ENCODE results near the gene GRHL1. TPM values are rescaled to one million over a fixed set of nuclear protein-coding genes. Genes with fewer than 3 reads are reported as not detected.

Gene GRHL1
- polyA plus RNA-seq, 1 of the 3 experiments (the other 2 are of a cell fraction) = 1.0 TPM

GRCh38 chr2:9990736-9991135, 39.2 kb downstream of the GRHL1 start:
- Histone ChIP-seq H3K27me3 (ENCODE audit: insufficient read depth) (no peaks in the 10 kb centered on the region), H3K4me1 (ENCODE audit: control insufficient read depth in 1 of 2, insufficient read depth in 2 of 2, low read depth in 1 of 2, low read length in 1 of 2) (peaks cover 13 to 27% of the 10 kb centered on the region in 2 experiments; a peak in 2 of 4 replicates), H3K4me2 (no peak overlapping the region), H3K4me3 (ENCODE audit: low read depth in 2 of 2, low read length in 1 of 2) (no peak overlapping the region), H3K9me3 (no peaks in the 10 kb centered on the region), H3K27ac (ENCODE audit: low read depth in 2 of 2, low read length in 1 of 2) (no peak overlapping the region), H4K20me1 (ENCODE audit: insufficient read depth) (no peaks in the 10 kb centered on the region), H3K36me3 (replicated peaks in 1 of 2; ENCODE audit: control insufficient read depth in 1 of 2, insufficient read depth in 2 of 2, low read length in 1 of 2) (peaks cover 0 to 3% of the 10 kb centered on the region in 2 experiments), H3F3A (replicated peaks; ENCODE audit: insufficient read depth) (peaks cover 1% of the 10 kb centered on the region), H3K9ac (no peak overlapping the region), H2AFZ (ENCODE audit: low read depth) (no peak overlapping the region), H3K9me2 (no peaks in the 10 kb centered on the region), H3K79me2 (ENCODE audit: insufficient read depth) (no peaks in the 10 kb centered on the region)
- POLR2A ChIA-PET = no interaction called here
- no peak for TF ChIP-seq EZH2phosphoT487 (IDR thresholded peaks at IDR 0.05; ENCODE audit: borderline replicate concordance, low read depth)
- TF ChIP-seq REST (IDR thresholded peaks at IDR 0.05; ENCODE audit: low read depth, low read length) = no peak
- TF ChIP-seq CHD2 (IDR thresholded peaks at IDR 0.05; ENCODE audit: low read length, partially characterized antibody) = no peak
- no peak for TF ChIP-seq RAD21 (IDR thresholded peaks at IDR 0.05; ENCODE audit: low read length)
- no peak for TF ChIP-seq FOSL2 (IDR thresholded peaks at IDR 0.05; ENCODE audit: borderline replicate concordance, low read depth)
- TF ChIP-seq POLR2AphosphoS5 (IDR thresholded peaks at IDR 0.05; ENCODE audit: low read depth, low read length) = no peak
- TF ChIP-seq SMC3 (IDR thresholded peaks at IDR 0.05; ENCODE audit: low read depth, low read length) = no peak
- TF ChIP-seq MEF2A (IDR thresholded peaks at IDR 0.05; ENCODE audit: borderline replicate concordance, low read depth) = no peak
- DNase-seq = no peak
- CTCF ChIA-PET = interaction anchor here (0.9 to 10.8 kb wide), 5 partner anchors 8 to 176 kb away, joined by 3 to 357 read pairs (median 18); partner anchors contain the start of gene KLF11
- 85% methylated on average over 6 of the region's 6 CpGs for WGBS (ENCODE audit: low lambda C conversion rate)

GRCh38 chr2:9991221-9991620, 39.7 kb downstream of the GRHL1 start:
- Histone ChIP-seq H3K9ac (no peak overlapping the region), H3K9me3 (no peaks in the 10 kb centered on the region), H3K27ac (ENCODE audit: low read depth in 2 of 2, low read length in 1 of 2) (no peak overlapping the region), H2AFZ (ENCODE audit: low read depth) (no peak overlapping the region), H3K9me2 (no peaks in the 10 kb centered on the region), H3K79me2 (ENCODE audit: insufficient read depth) (no peaks in the 10 kb centered on the region), H3K4me3 (ENCODE audit: low read depth in 2 of 2, low read length in 1 of 2) (no peak overlapping the region), H3K27me3 (ENCODE audit: insufficient read depth) (no peaks in the 10 kb centered on the region), H4K20me1 (ENCODE audit: insufficient read depth) (no peaks in the 10 kb centered on the region), H3K4me1 (ENCODE audit: control insufficient read depth in 1 of 2, insufficient read depth in 2 of 2, low read depth in 1 of 2, low read length in 1 of 2) (peaks cover 13 to 29% of the 10 kb centered on the region in 2 experiments; a peak in 3 of 4 replicates), H3F3A (replicated peaks; ENCODE audit: insufficient read depth) (no peaks in the 10 kb centered on the region), H3K4me2 (no peak overlapping the region), H3K36me3 (replicated peaks in 1 of 2; ENCODE audit: control insufficient read depth in 1 of 2, insufficient read depth in 2 of 2, low read length in 1 of 2) (peaks cover 0 to 7% of the 10 kb centered on the region in 2 experiments)
- ChIA-PET POLR2A (no interaction called here), CTCF (interaction anchor here (0.6 to 10.8 kb wide), 8 partner anchors 8 to 176 kb away, joined by 3 to 357 read pairs (median 4); partner anchors contain the start of gene KLF11)
- TF ChIP-seq FOXM1 (IDR thresholded peaks at IDR 0.05; ENCODE audit: low read depth) (no peak), RXRA (IDR thresholded peaks at IDR 0.05; ENCODE audit: borderline replicate concordance, low read depth) (no peak), POLR2AphosphoS5 (IDR thresholded peaks at IDR 0.05; ENCODE audit: low read depth, low read length) (no peak), GATA2 (CRISPR knock-in tag; IDR thresholded peaks at IDR 0.05) (no peak)
- 70% methylated on average over 1 of the region's 1 CpG for WGBS (ENCODE audit: low lambda C conversion rate)
- no peak for DNase-seq

Data from SK-N-SH (cell line).